A673 (cell line): ENCODE data around the gene GABRD. TPM values are rescaled to one million over a fixed set of nuclear protein-coding genes. Genes with fewer than 3 reads are reported as not detected.

Experiments
- BruUV-seq: library from RNA; stranded (reverse); fragments of 400-500 nt; replicated peaks from 2 replicates; lab custom pipeline; 2021; lab: Mats Ljungman, UMichigan
- CTCF ChIA-PET: fragments of 300-600 bp; sonication (Branson Sonifier 250); formaldehyde crosslinking; loops from one replicate; lab custom pipeline; 2022; ENCODE audit warnings: antibody characterized with exemption; lab: Charles Lee
- POLR2A ChIA-PET: fragments of 300-600 bp; sonication (Branson Sonifier 250); formaldehyde crosslinking; loops from one replicate; lab custom pipeline; 2022; ENCODE audit warnings: antibody characterized with exemption; ENCODE audit not compliant: low non-redundant PET; lab: Charles Lee
- DNase-seq: peaks from one replicate; pipeline ENCODE4 v3.0.0-alpha.2; 2015; ENCODE audit warnings: low spot score
- H3K27ac ChIP-seq: fragments of 200-600 bp; sonication (generic); 2 replicates; pipeline ENCODE4 v1.5.1; 2016; ENCODE audit warnings: mixed run types, low read depth, mild to moderate bottlenecking, mixed read lengths, antibody characterized with exemption, low read length; ENCODE audit not compliant: poor library complexity, severe bottlenecking
- H3K27me3 ChIP-seq: fragments of 200-600 bp; sonication (generic); replicated peaks from 2 replicates; pipeline ENCODE4 v1.6.1; 2017; ENCODE audit warnings: mixed run types, low read depth, mild to moderate bottlenecking, mixed read lengths, antibody characterized with exemption, low read length; ENCODE audit not compliant: insufficient read depth, poor library complexity
- H3K36me3 ChIP-seq: fragments of 200-600 bp; sonication (generic); 2 replicates; pipeline ENCODE4 v1.6.1; 2016; ENCODE audit warnings: mixed run types, mild to moderate bottlenecking, mixed read lengths, antibody characterized with exemption, low read length; ENCODE audit not compliant: insufficient read depth, poor library complexity, severe bottlenecking
- H3K4me1 ChIP-seq: fragments of 200-600 bp; sonication (generic); 2 replicates; pipeline ENCODE4 v1.6.1; 2017; ENCODE audit warnings: mixed run types, mild to moderate bottlenecking, mixed read lengths, antibody characterized with exemption, low read length; ENCODE audit not compliant: insufficient read depth, poor library complexity, severe bottlenecking
- H3K4me3 ChIP-seq: fragments of 200-600 bp; sonication (generic); 2 replicates; pipeline ENCODE4 v1.5.1; 2016; ENCODE audit warnings: low read depth, mixed run types, mild to moderate bottlenecking, mixed read lengths, low read length; ENCODE audit not compliant: poor library complexity, severe bottlenecking
- H3K9me3 ChIP-seq: fragments of 200-600 bp; sonication (generic); 2 replicates; pipeline ENCODE4 v1.6.1; 2016; ENCODE audit warnings: mixed run types, low read depth, mild to moderate bottlenecking, mixed read lengths, antibody characterized with exemption, low read length; ENCODE audit not compliant: poor library complexity, severe bottlenecking
- EZH2 ChIP-seq: fragments of 200-600 bp; sonication (generic); IDR thresholded peaks from 2 replicates; pipeline ENCODE4 v1.6.1; 2017; ENCODE audit warnings: borderline replicate concordance, low read depth, mild to moderate bottlenecking, mixed read lengths, antibody characterized with exemption, low read length; ENCODE audit not compliant: poor library complexity, severe bottlenecking
- intact Hi-C: fragments of 100-400 bp; cut with micrococcal nuclease; formaldehyde crosslinking; loops from one replicate; pipeline ENCODE4 v1.10.0; 2022; ENCODE audit not compliant: unreplicated experiment
- total RNA-seq: library from RNA; stranded (reverse); gene quantifications from 2 replicates; pipeline ENCODE4 v1.2.3, GENCODE V29; 2021
- TF ChIP-seq, protein P1 (sequence below): fragments of 300-800, 200-600 bp; sonication (generic); conservative IDR thresholded peaks from 2 replicates; pipeline ENCODE4 v1.5.1; 2017; ENCODE audit warnings: low read depth, mild to moderate bottlenecking, antibody characterized with exemption, low read length, moderate library complexity, mixed read lengths

GABRD gene
- total RNA-seq, 1 experiment from 2014 or later: not detected

DNA sequence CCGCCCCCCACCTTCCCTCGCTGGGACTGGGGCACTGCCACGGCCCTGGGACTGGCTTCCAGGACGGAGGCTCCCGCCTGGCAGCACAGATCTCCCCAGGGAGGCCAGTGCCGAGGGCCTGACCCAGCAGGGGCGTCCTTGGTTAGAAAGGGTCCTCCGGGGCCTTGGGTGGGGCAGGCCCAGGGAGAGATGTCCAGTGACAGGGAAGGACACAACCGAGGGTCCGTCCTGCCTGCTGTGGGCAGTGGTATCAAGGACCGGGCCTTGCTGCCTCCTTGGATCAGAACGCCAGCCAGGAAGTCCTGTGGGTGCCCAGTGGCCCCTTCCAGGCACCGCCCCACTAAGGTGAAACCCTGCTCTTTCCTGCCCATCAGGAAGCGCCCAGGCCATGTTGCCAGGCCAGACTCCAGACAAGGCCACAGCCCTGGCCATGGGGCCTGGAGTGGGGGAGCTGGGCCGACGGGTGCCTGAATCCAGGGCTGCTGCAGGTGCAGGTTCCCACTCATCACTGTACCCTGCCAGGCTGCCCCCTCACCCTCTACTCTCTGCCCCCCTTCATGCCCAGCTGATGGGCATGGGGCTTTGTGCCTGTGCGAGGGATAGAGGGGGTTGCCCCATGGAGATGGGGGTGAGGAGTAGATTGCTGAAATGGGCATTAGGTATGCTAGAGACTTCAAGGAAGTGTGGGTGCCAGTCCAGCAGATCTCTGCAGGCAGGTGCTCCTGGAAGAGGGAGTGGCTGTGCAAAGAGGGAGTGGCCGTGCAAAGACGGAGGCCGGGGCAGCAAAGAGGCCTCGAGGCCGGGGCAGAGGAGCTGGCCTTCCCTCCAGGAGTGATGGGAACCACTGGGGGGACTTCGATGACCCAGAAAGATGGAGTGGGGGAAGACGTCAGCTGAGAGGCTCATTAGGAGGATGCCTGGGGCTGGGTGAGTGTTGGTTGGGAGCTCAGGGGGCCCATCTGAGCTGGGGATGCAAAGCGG is 28.9 kb downstream of the GABRD start:
- POLR2A ChIA-PET: no interaction called here
- BruUV-seq: no TSS peak
- Histone ChIP-seq H3K4me3 (no peak overlapping the region), H3K36me3 (no peaks in the 10 kb centered on the region), H3K27me3 (peaks cover 41% of the 10 kb centered on the region), H3K27ac (no peak overlapping the region), H3K4me1 (peaks cover 5% of the 10 kb centered on the region), H3K9me3 (no peaks in the 10 kb centered on the region)
- no peak for DNase-seq
- CTCF ChIA-PET: no interaction called here
- TF ChIP-seq EZH2: no peak
- TF ChIP-seq, protein P1, sequence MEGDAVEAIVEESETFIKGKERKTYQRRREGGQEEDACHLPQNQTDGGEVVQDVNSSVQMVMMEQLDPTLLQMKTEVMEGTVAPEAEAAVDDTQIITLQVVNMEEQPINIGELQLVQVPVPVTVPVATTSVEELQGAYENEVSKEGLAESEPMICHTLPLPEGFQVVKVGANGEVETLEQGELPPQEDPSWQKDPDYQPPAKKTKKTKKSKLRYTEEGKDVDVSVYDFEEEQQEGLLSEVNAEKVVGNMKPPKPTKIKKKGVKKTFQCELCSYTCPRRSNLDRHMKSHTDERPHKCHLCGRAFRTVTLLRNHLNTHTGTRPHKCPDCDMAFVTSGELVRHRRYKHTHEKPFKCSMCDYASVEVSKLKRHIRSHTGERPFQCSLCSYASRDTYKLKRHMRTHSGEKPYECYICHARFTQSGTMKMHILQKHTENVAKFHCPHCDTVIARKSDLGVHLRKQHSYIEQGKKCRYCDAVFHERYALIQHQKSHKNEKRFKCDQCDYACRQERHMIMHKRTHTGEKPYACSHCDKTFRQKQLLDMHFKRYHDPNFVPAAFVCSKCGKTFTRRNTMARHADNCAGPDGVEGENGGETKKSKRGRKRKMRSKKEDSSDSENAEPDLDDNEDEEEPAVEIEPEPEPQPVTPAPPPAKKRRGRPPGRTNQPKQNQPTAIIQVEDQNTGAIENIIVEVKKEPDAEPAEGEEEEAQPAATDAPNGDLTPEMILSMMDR: no peak
- intact Hi-C loops: no loop called here

GRCh38 chr1:2049225-2049717 is 30.1 kb downstream of the GABRD start:
- Histone ChIP-seq H3K4me1 (peaks cover 5% of the 10 kb centered on the region), H3K27me3 (peaks cover 41% of the 10 kb centered on the region), H3K36me3 (no peaks in the 10 kb centered on the region), H3K27ac (no peak overlapping the region), H3K9me3 (no peaks in the 10 kb centered on the region), H3K4me3 (peak overlapping the region; percentile 54)
- ChIA-PET CTCF (no interaction called here), POLR2A (no interaction called here)
- BruUV-seq: no TSS peak
- no peak for DNase-seq
- intact Hi-C loops: no loop called here
- TF ChIP-seq, protein P1: no peak
- no peak for TF ChIP-seq EZH2

- Histone ChIP-seq H3K27me3 (peaks cover 41% of the 10 kb centered on the region), H3K36me3 (no peaks in the 10 kb centered on the region), H3K9me3 (no peaks in the 10 kb centered on the region), H3K27ac (no peak within 1 kb of the TSS), H3K4me1 (no peaks in the 10 kb centered on the region), H3K4me3 (peak within 1 kb of the TSS; percentile 54)
- intact Hi-C loops: no loop called here
- CTCF ChIA-PET: interaction anchor here (0.6 kb wide), 1 partner anchor 271 kb away, joined by 6 read pairs; no protein-coding TSS in a partner anchor
- DNase-seq: peak; percentile 60
- TF ChIP-seq, protein P1: no peak
- peak; percentile 70 for TF ChIP-seq EZH2
- POLR2A ChIA-PET: no interaction called here
- BruUV-seq: no TSS peak
Measured at GRCh38 chr1:2049718-2050431, 30.7 kb downstream of the GABRD start, which contains the start of gene PRKCZ. Gene PRKCZ, plus strand, starts transcription at chr1:2050411. Its CDS starts 220 bp downstream, at chr1:2050631.
